Measurements from ENCODE around the gene C1orf35.
A peak's percentile ranks its signal among the peaks of the same experiment; 100 is the strongest.

C1orf35 gene

GRCh38 chr1:228062812-228063211 lies 40.3 kb downstream of the C1orf35 start:
- Histone ChIP-seq H3K27me3 (ENCODE audit: control insufficient read depth, insufficient read depth, low read length, poor library complexity, severe bottlenecking) (peaks cover 63% of the 10 kb centered on the region), H3K27ac (ENCODE audit: insufficient read depth, low read depth, low read length, poor library complexity, severe bottlenecking) (no peak overlapping the region), H3K4me3 (ENCODE audit: insufficient read depth, low read depth, low read length) (no peak overlapping the region), H3K9me3 (ENCODE audit: control insufficient read depth, low read length) (no peaks in the 10 kb centered on the region), H3K36me3 (ENCODE audit: control insufficient read depth, insufficient read depth, low read length) (no peaks in the 10 kb centered on the region), H3K4me1 (ENCODE audit: control insufficient read depth, insufficient read depth, low read length) (no peaks in the 10 kb centered on the region)
- 73 to 79% methylated on average over 4 of the region's 4 CpGs for WGBS, 2 experiments

- no peaks in the 10 kb centered on the region for H3K36me3 ChIP-seq (ENCODE audit: control insufficient read depth, insufficient read depth, low read length)
- no peaks in the 10 kb centered on the region for H3K9me3 ChIP-seq (ENCODE audit: control insufficient read depth, low read length)
- H3K27ac ChIP-seq (ENCODE audit: insufficient read depth, low read depth, low read length, poor library complexity, severe bottlenecking) = no peak overlapping the region
- 94 to 95% methylated on average over 9 of the region's 9 CpGs for whole genome bisulfite sequencing, 2 experiments
- H3K4me3 ChIP-seq (ENCODE audit: insufficient read depth, low read depth, low read length) = no peak overlapping the region
- no peaks in the 10 kb centered on the region for H3K4me1 ChIP-seq (ENCODE audit: control insufficient read depth, insufficient read depth, low read length)
- H3K27me3 ChIP-seq (ENCODE audit: control insufficient read depth, insufficient read depth, low read length, poor library complexity, severe bottlenecking) = peaks cover 63% of the 10 kb centered on the region
Observed at GRCh38 chr1:228062085-228062791, 40.9 kb downstream of the C1orf35 start.

GRCh38 chr1:228061411-228062084 lies 41.6 kb downstream of the C1orf35 start:
- Histone ChIP-seq H3K27ac (ENCODE audit: insufficient read depth, low read depth, low read length, poor library complexity, severe bottlenecking) (no peak overlapping the region), H3K4me3 (ENCODE audit: insufficient read depth, low read depth, low read length) (no peak overlapping the region), H3K4me1 (ENCODE audit: control insufficient read depth, insufficient read depth, low read length) (no peaks in the 10 kb centered on the region), H3K9me3 (ENCODE audit: control insufficient read depth, low read length) (no peaks in the 10 kb centered on the region), H3K27me3 (ENCODE audit: control insufficient read depth, insufficient read depth, low read length, poor library complexity, severe bottlenecking) (peaks cover 63% of the 10 kb centered on the region), H3K36me3 (ENCODE audit: control insufficient read depth, insufficient read depth, low read length) (no peaks in the 10 kb centered on the region)
- WGBS, 2 experiments = 91% methylated on average over 10 of the region's 10 CpGs

GRCh38 chr1:228060458-228061190 lies 42.5 kb downstream of the C1orf35 start:
- WGBS, 2 experiments = 49 to 51% methylated on average over 34 of the region's 34 CpGs
- peaks cover 65% of the 10 kb centered on the region for H3K27me3 ChIP-seq (ENCODE audit: control insufficient read depth, insufficient read depth, low read length, poor library complexity, severe bottlenecking)
- no peak overlapping the region for H3K27ac ChIP-seq (ENCODE audit: insufficient read depth, low read depth, low read length, poor library complexity, severe bottlenecking)
- no peaks in the 10 kb centered on the region for H3K4me1 ChIP-seq (ENCODE audit: control insufficient read depth, insufficient read depth, low read length)
- H3K4me3 ChIP-seq (ENCODE audit: insufficient read depth, low read depth, low read length) = peak overlapping the region; percentile 5
- H3K36me3 ChIP-seq (ENCODE audit: control insufficient read depth, insufficient read depth, low read length) = no peaks in the 10 kb centered on the region
- H3K9me3 ChIP-seq (ENCODE audit: control insufficient read depth, low read length) = no peaks in the 10 kb centered on the region

- H3K27ac ChIP-seq (ENCODE audit: insufficient read depth, low read depth, low read length, poor library complexity, severe bottlenecking) = no peak overlapping the region
Observed at GRCh38 chr1:228059634-228060457, 43.3 kb downstream of the C1orf35 start.

GRCh38 chr1:228058949-228059633 lies 44.0 kb downstream of the C1orf35 start:
- Histone ChIP-seq H3K9me3 (ENCODE audit: control insufficient read depth, low read length) (no peaks in the 10 kb centered on the region), H3K36me3 (ENCODE audit: control insufficient read depth, insufficient read depth, low read length) (no peaks in the 10 kb centered on the region), H3K4me3 (ENCODE audit: insufficient read depth, low read depth, low read length) (no peak overlapping the region), H3K27me3 (ENCODE audit: control insufficient read depth, insufficient read depth, low read length, poor library complexity, severe bottlenecking) (peaks cover 69% of the 10 kb centered on the region), H3K4me1 (ENCODE audit: control insufficient read depth, insufficient read depth, low read length) (no peaks in the 10 kb centered on the region), H3K27ac (ENCODE audit: insufficient read depth, low read depth, low read length, poor library complexity, severe bottlenecking) (no peak overlapping the region)
- 46 to 50% methylated on average over 66 of the region's 66 CpGs for WGBS, 2 experiments

More at GRCh38 chr1:228059634-228060457, 43.3 kb downstream of the C1orf35 start:
- Histone ChIP-seq H3K27me3 (ENCODE audit: control insufficient read depth, insufficient read depth, low read length, poor library complexity, severe bottlenecking) (peaks cover 69% of the 10 kb centered on the region), H3K4me3 (ENCODE audit: insufficient read depth, low read depth, low read length) (peak overlapping the region; percentile 5), H3K4me1 (ENCODE audit: control insufficient read depth, insufficient read depth, low read length) (no peaks in the 10 kb centered on the region), H3K9me3 (ENCODE audit: control insufficient read depth, low read length) (no peaks in the 10 kb centered on the region), H3K36me3 (ENCODE audit: control insufficient read depth, insufficient read depth, low read length) (no peaks in the 10 kb centered on the region)
- WGBS, 2 experiments = 34 to 39% methylated on average over 33 of the region's 33 CpGs

- WGBS, 2 experiments = 74 to 77% methylated on average over 18 of the region's 18 CpGs
- H3K9me3 ChIP-seq (ENCODE audit: control insufficient read depth, low read length) = no peaks in the 10 kb centered on the region
- H3K27ac ChIP-seq (ENCODE audit: insufficient read depth, low read depth, low read length, poor library complexity, severe bottlenecking) = no peak overlapping the region
- no peaks in the 10 kb centered on the region for H3K4me1 ChIP-seq (ENCODE audit: control insufficient read depth, insufficient read depth, low read length)
- H3K27me3 ChIP-seq (ENCODE audit: control insufficient read depth, insufficient read depth, low read length, poor library complexity, severe bottlenecking) = peaks cover 72% of the 10 kb centered on the region
- H3K36me3 ChIP-seq (ENCODE audit: control insufficient read depth, insufficient read depth, low read length) = no peaks in the 10 kb centered on the region
- H3K4me3 ChIP-seq (ENCODE audit: insufficient read depth, low read depth, low read length) = no peak overlapping the region
Observed at GRCh38 chr1:228058172-228058948, 44.8 kb downstream of the C1orf35 start.

Data from ectodermal cell (in vitro differentiated cells).